SJSA1 (cell line): ENCODE measurements around the gene WDR91. TPM values are rescaled to one million over a fixed set of nuclear protein-coding genes. Genes with fewer than 3 reads are reported as not detected.
"Not testable (repeated sequence)": the region's sequence is repeated elsewhere in the genome, so short reads cannot be mapped to it uniquely, and the experiment has no call there.

Experiments used
- DNase-seq, 2 experiments: peaks; one replicate each; pipeline ENCODE4 v3.0.0-alpha.2; 2015 to 2020; ENCODE audit warnings: low spot score in 2 of 2, low read depth in 1 of 2
- H3K27ac ChIP-seq: fragments of 250-450 bp; sonication (Bioruptor Pico); 2 replicates; pipeline ENCODE4 v1.5.1; 2020; ENCODE audit warnings: mild to moderate bottlenecking, moderate library complexity
- H3K27me3 ChIP-seq: fragments of 250-450 bp; sonication (Bioruptor Pico); replicated peaks from 2 replicates; pipeline ENCODE4 v1.5.1; 2020; ENCODE audit warnings: mild to moderate bottlenecking, moderate library complexity
- H3K36me3 ChIP-seq: fragments of 250-450 bp; sonication (Bioruptor Pico); 2 replicates; pipeline ENCODE4 v1.5.1; 2020; ENCODE audit warnings: mild to moderate bottlenecking
- H3K4me1 ChIP-seq: fragments of 250-450 bp; sonication (Bioruptor Pico); replicated peaks from 2 replicates; pipeline ENCODE4 v1.6.1; 2021; ENCODE audit warnings: mild to moderate bottlenecking
- H3K4me3 ChIP-seq: fragments of 250-450 bp; sonication (Bioruptor Pico); 2 replicates; pipeline ENCODE4 v1.5.1; 2020; ENCODE audit warnings: mild to moderate bottlenecking
- H3K9me3 ChIP-seq: fragments of 250-450 bp; sonication (Bioruptor Pico); replicated peaks from 2 replicates; pipeline ENCODE4 v1.5.1; 2020; ENCODE audit warnings: mild to moderate bottlenecking
- total RNA-seq: library from RNA; depleted of rRNA; stranded (reverse); fragments of >200 nt; shearing (Covaris generic); gene quantifications from 2 replicates; pipeline ENCODE4 v1.2.3, GENCODE V29; 2014

WDR91 gene
- total RNA-seq, 1 experiment from 2014 or later: 11.0 TPM

GRCh38 chr7:135215698-135216097 lies 4.4 kb upstream of the WDR91 start:
- Histone ChIP-seq H3K4me3 (no peak overlapping the region), H3K4me1 (peaks cover under 1% of the 10 kb centered on the region; the same call in 1 of the 2 replicates)
- no peak for DNase-seq

GRCh38 chr7:135215180-135215579 lies 3.9 kb upstream of the WDR91 start:
- H3K4me3 ChIP-seq: no peak overlapping the region
- H3K36me3 ChIP-seq: peaks cover 4% of the 10 kb centered on the region; the same call in 1 of the 2 replicates
- H3K27me3 ChIP-seq: no peaks in the 10 kb centered on the region
- H3K9me3 ChIP-seq: no peaks in the 10 kb centered on the region
- DNase-seq: no peak
- H3K4me1 ChIP-seq: peaks cover 5% of the 10 kb centered on the region; the same call in 1 of the 2 replicates
- no peak overlapping the region for H3K27ac ChIP-seq

More at GRCh38 chr7:135215698-135216097, 4.4 kb upstream of the WDR91 start:
- peaks cover 4% of the 10 kb centered on the region; the same call in 1 of the 2 replicates for H3K36me3 ChIP-seq
- H3K27ac ChIP-seq: no peak overlapping the region
- H3K9me3 ChIP-seq: no peaks in the 10 kb centered on the region
- H3K27me3 ChIP-seq: no peaks in the 10 kb centered on the region

GRCh38 chr7:135213831-135214230 lies 2.5 kb upstream of the WDR91 start:
- H3K4me3 ChIP-seq: no peak overlapping the region
- no peaks in the 10 kb centered on the region for H3K27me3 ChIP-seq
- H3K27ac ChIP-seq: no peak overlapping the region
- H3K4me1 ChIP-seq: peaks cover 7% of the 10 kb centered on the region; the same call in 1 of the 2 replicates
- H3K9me3 ChIP-seq: no peaks in the 10 kb centered on the region
- no peak for DNase-seq
- peaks cover 14% of the 10 kb centered on the region for H3K36me3 ChIP-seq

GRCh38 chr7:135211946-135212685 lies 790 bp upstream of the WDR91 start:
- not testable (repeated sequence) for DNase-seq

GRCh38 chr7:135210888-135211178 lies 493 bp downstream of the WDR91 start:
- Histone ChIP-seq H3K4me1 (peaks cover 7% of the 10 kb centered on the region; the same call in 1 of the 2 replicates), H3K4me3 (peak overlapping the region; percentile 83), H3K9me3 (no peaks in the 10 kb centered on the region), H3K27ac (peak overlapping the region; percentile 57), H3K36me3 (peaks cover 32% of the 10 kb centered on the region), H3K27me3 (no peaks in the 10 kb centered on the region)
- no peak for DNase-seq

More at GRCh38 chr7:135211946-135212685, 790 bp upstream of the WDR91 start:
- H3K9me3 ChIP-seq, H3K4me1 ChIP-seq, H3K27me3 ChIP-seq: not testable (repeated sequence)
- Histone ChIP-seq H3K27ac (peak overlapping the region; percentile 69), H3K4me3 (peak overlapping the region; percentile 83), H3K36me3 (peaks cover 26% of the 10 kb centered on the region)

GRCh38 chr7:135209225-135209834 lies 2.0 kb downstream of the WDR91 start:
- no peak overlapping the region for H3K4me3 ChIP-seq

GRCh38 chr7:135208102-135208793 lies 3.1 kb downstream of the WDR91 start:
- Histone ChIP-seq H3K27me3 (no peaks in the 10 kb centered on the region), H3K9me3 (no peaks in the 10 kb centered on the region), H3K4me1 (peaks cover 28% of the 10 kb centered on the region), H3K36me3 (peaks cover 53% of the 10 kb centered on the region), H3K27ac (no peak overlapping the region), H3K4me3 (no peak overlapping the region)
- no peak for DNase-seq

More at GRCh38 chr7:135209225-135209834, 2.0 kb downstream of the WDR91 start:
- no peaks in the 10 kb centered on the region for H3K27me3 ChIP-seq
- peaks cover 43% of the 10 kb centered on the region for H3K36me3 ChIP-seq
- H3K27ac ChIP-seq: no peak overlapping the region
- DNase-seq: no peak
- no peaks in the 10 kb centered on the region for H3K9me3 ChIP-seq
- H3K4me1 ChIP-seq: peaks cover 17% of the 10 kb centered on the region

GRCh38 chr7:135207406-135208101 lies 3.8 kb downstream of the WDR91 start:
- Histone ChIP-seq H3K4me1 (peaks cover 35% of the 10 kb centered on the region), H3K27ac (no peak overlapping the region), H3K27me3 (no peaks in the 10 kb centered on the region), H3K36me3 (peaks cover 60% of the 10 kb centered on the region), H3K9me3 (no peaks in the 10 kb centered on the region), H3K4me3 (no peak overlapping the region)
- DNase-seq: no peak

- no peak overlapping the region for H3K4me3 ChIP-seq
- H3K27ac ChIP-seq: no peak overlapping the region
- H3K36me3 ChIP-seq: peaks cover 66% of the 10 kb centered on the region
- no peaks in the 10 kb centered on the region for H3K27me3 ChIP-seq
- peaks cover 39% of the 10 kb centered on the region for H3K4me1 ChIP-seq
- no peak for DNase-seq
- no peaks in the 10 kb centered on the region for H3K9me3 ChIP-seq
These were observed 4.4 kb downstream of the WDR91 start for GRCh38 chr7:135206941-135207391.

GRCh38 chr7:135205850-135206249 lies 5.5 kb downstream of the WDR91 start:
- no peaks in the 10 kb centered on the region for H3K9me3 ChIP-seq
- H3K27ac ChIP-seq: no peak overlapping the region
- no peak overlapping the region for H3K4me3 ChIP-seq
- peaks cover 71% of the 10 kb centered on the region for H3K36me3 ChIP-seq
- no peak for DNase-seq
- no peaks in the 10 kb centered on the region for H3K27me3 ChIP-seq
- H3K4me1 ChIP-seq: peaks cover 41% of the 10 kb centered on the region

- Histone ChIP-seq H3K4me3 (no peak overlapping the region), H3K9me3 (no peaks in the 10 kb centered on the region), H3K27ac (peak overlapping the region; percentile 19; the same call in 1 of the 2 replicates), H3K27me3 (no peaks in the 10 kb centered on the region), H3K36me3 (peaks cover 81% of the 10 kb centered on the region), H3K4me1 (peaks cover 38% of the 10 kb centered on the region)
- no peak for DNase-seq
These were observed 6.5 kb downstream of the WDR91 start for GRCh38 chr7:135204876-135205275.

GRCh38 chr7:135204341-135204749 lies 7.0 kb downstream of the WDR91 start:
- peak overlapping the region; percentile 43 for H3K27ac ChIP-seq

GRCh38 chr7:135201350-135201749 lies 10.0 kb downstream of the WDR91 start:
- Histone ChIP-seq H3K27me3 (no peaks in the 10 kb centered on the region), H3K27ac (no peak overlapping the region), H3K4me3 (no peak overlapping the region), H3K9me3 (no peaks in the 10 kb centered on the region), H3K4me1 (peaks cover 49% of the 10 kb centered on the region), H3K36me3 (peaks cover 90% of the 10 kb centered on the region)
- DNase-seq: no peak

More at GRCh38 chr7:135204341-135204749, 7.0 kb downstream of the WDR91 start:
- peak; percentile 46 to 56 for DNase-seq
- peaks cover 38% of the 10 kb centered on the region for H3K4me1 ChIP-seq
- H3K27me3 ChIP-seq: no peaks in the 10 kb centered on the region
- peak overlapping the region; percentile 11 for H3K4me3 ChIP-seq
- peaks cover 82% of the 10 kb centered on the region for H3K36me3 ChIP-seq
- no peaks in the 10 kb centered on the region for H3K9me3 ChIP-seq
